PC-9 (cell line): ENCODE data around the gene TCEA2.

Experiments used
- CTCF ChIP-seq: fragments of 200-600 bp; sonication (generic); conservative IDR thresholded peaks from 2 replicates; pipeline ENCODE4 v1.6.1; 2017; ENCODE audit warnings: mixed run types, antibody characterized with exemption, mild to moderate bottlenecking, moderate library complexity
- EZH2 ChIP-seq: fragments of 200-600 bp; sonication (generic); IDR thresholded peaks from 2 replicates; pipeline ENCODE4 v1.8.0; 2017; ENCODE audit warnings: antibody characterized with exemption, low read depth

- TF ChIP-seq CTCF (no peak), EZH2 (no peak)
These were observed 15.9 kb downstream of the TCEA2 start for GRCh38 chr20:64078934-64079272.
